ENCODE results near the gene FARP1.

- TF ChIP-seq, protein P1, sequence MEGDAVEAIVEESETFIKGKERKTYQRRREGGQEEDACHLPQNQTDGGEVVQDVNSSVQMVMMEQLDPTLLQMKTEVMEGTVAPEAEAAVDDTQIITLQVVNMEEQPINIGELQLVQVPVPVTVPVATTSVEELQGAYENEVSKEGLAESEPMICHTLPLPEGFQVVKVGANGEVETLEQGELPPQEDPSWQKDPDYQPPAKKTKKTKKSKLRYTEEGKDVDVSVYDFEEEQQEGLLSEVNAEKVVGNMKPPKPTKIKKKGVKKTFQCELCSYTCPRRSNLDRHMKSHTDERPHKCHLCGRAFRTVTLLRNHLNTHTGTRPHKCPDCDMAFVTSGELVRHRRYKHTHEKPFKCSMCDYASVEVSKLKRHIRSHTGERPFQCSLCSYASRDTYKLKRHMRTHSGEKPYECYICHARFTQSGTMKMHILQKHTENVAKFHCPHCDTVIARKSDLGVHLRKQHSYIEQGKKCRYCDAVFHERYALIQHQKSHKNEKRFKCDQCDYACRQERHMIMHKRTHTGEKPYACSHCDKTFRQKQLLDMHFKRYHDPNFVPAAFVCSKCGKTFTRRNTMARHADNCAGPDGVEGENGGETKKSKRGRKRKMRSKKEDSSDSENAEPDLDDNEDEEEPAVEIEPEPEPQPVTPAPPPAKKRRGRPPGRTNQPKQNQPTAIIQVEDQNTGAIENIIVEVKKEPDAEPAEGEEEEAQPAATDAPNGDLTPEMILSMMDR (IDR thresholded peaks at IDR 0.05; ENCODE audit: insufficient read depth, low read length, poor library complexity, severe bottlenecking): no peak
- no peak for TF ChIP-seq EZH2phosphoT487 (conservative IDR thresholded peaks at IDR 0.05; ENCODE audit: low read length)
These were observed 268.8 kb downstream of the FARP1 start for GRCh38 chr13:98411617-98412265.

Measured in SU-DHL-6 (cell line).